ENCODE results near the gene PPP2R5C. TPM values are rescaled to one million over a fixed set of nuclear protein-coding genes. Genes with fewer than 3 reads are reported as not detected.

PPP2R5C gene
- total and polyA plus RNA-seq, 9 of the 15 experiments (the other 6 are each of a cell fraction or from before 2014, with no cell fraction given): 284 to 617 (median 395) TPM

GRCh38 chr14:101975231-101975630, 213.7 kb downstream of the PPP2R5C start:
- BruUV-seq (replicated peaks): no TSS peak
- no peak for DNase-seq (ENCODE audit: extremely low read depth in 1 of 4, low spot score in 3 of 4)
- peaks cover 58% of the 10 kb centered on the region for H3K79me2 ChIP-seq (ENCODE audit: control insufficient read depth, insufficient read depth, low read length)
- no peak overlapping the region for H3K9ac ChIP-seq (ENCODE audit: insufficient read depth in 1 of 2, low read depth in 2 of 2, low read length in 2 of 2)
- 85% methylated on average over 6 of the region's 7 CpGs for WGBS (ENCODE audit: insufficient coverage, low coverage, missing lambda C conversion rate)
- FAIRE-seq: no peak
- peaks cover 68% of the 10 kb centered on the region for H3K36me3 ChIP-seq (ENCODE audit: control insufficient read depth, insufficient read depth, low read length)
- peaks cover 0 to 10% of the 10 kb centered on the region in 2 experiments; a peak in 3 of 5 replicates for H3K4me1 ChIP-seq (replicated peaks in 1 of 2; ENCODE audit: control insufficient read depth in 2 of 2, insufficient read depth in 2 of 2, low read length in 2 of 2)
- H3K4me2 ChIP-seq (ENCODE audit: insufficient read depth, low read length): no peak overlapping the region
- H2AFZ ChIP-seq (ENCODE audit: low read depth, low read length): no peak overlapping the region
- no peak for TF ChIP-seq ZNF717 (CRISPR knock-in tag; IDR thresholded peaks at IDR 0.05)
- 0 out of 2 replicates have a peak, but pooled peaks have one; percentile 10 for TF ChIP-seq MAFG (tag; conservative IDR thresholded peaks at IDR 0.05)
- peak; percentile 8; the same call in 1 of the 2 replicates for TF ChIP-seq C11orf30 (IDR thresholded peaks at IDR 0.05; ENCODE audit: low read depth)
- no peak for TF ChIP-seq EZH2 (IDR thresholded peaks at IDR 0.05; ENCODE audit: borderline replicate concordance, low read depth, low read length)
- no peak for TF ChIP-seq NFE2L1 (tag; IDR thresholded peaks at IDR 0.05; ENCODE audit: borderline replicate concordance, low read depth)
- no peak for TF ChIP-seq HMG20A (CRISPR knock-in tag; conservative IDR thresholded peaks at IDR 0.05)
- no peak for TF ChIP-seq NRF1 (conservative IDR thresholded peaks at IDR 0.05 in 1 of 2, IDR thresholded peaks at IDR 0.05 in 1 of 2)
- 0 out of 2 replicates have a peak, but pooled peaks have one; percentile 9 for TF ChIP-seq ZNF316 (IDR thresholded peaks at IDR 0.05)
- TF ChIP-seq RUNX1 (IDR thresholded peaks at IDR 0.05; ENCODE audit: low read depth): no peak
- TF ChIP-seq, protein P1, sequence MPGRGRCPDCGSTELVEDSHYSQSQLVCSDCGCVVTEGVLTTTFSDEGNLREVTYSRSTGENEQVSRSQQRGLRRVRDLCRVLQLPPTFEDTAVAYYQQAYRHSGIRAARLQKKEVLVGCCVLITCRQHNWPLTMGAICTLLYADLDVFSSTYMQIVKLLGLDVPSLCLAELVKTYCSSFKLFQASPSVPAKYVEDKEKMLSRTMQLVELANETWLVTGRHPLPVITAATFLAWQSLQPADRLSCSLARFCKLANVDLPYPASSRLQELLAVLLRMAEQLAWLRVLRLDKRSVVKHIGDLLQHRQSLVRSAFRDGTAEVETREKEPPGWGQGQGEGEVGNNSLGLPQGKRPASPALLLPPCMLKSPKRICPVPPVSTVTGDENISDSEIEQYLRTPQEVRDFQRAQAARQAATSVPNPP (IDR thresholded peaks at IDR 0.05; ENCODE audit: borderline replicate concordance, insufficient read depth, insufficient read length): no peak
- TF ChIP-seq, protein P2, sequence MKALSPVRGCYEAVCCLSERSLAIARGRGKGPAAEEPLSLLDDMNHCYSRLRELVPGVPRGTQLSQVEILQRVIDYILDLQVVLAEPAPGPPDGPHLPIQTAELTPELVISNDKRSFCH (CRISPR knock-in tag; IDR thresholded peaks at IDR 0.05): no peak
- TF ChIP-seq, protein P2 (tag; IDR thresholded peaks at IDR 0.05): no peak
- TF ChIP-seq MAFF (IDR thresholded peaks at IDR 0.05; ENCODE audit: low read length): no peak
- intact Hi-C loops (cut with micrococcal nuclease) (no loop called here), in situ Hi-C loops (cut with MboI) (no loop called here)
- ChIA-PET POLR2A (interaction anchor here (0.6 kb wide), 2 partner anchors 11 to 116 kb away, joined by 3 to 4 read pairs; no protein-coding TSS in a partner anchor), CTCF (ENCODE audit: low intra/inter-chr PET ratio) (no interaction called here)
- no peaks in the 10 kb centered on the region for H3K9me3 ChIP-seq (replicated peaks; ENCODE audit: control insufficient read depth, insufficient read depth, low read depth, low read length)
- peaks cover 7% of the 10 kb centered on the region; the same call in 1 of the 2 replicates for H4K20me1 ChIP-seq (replicated peaks; ENCODE audit: control insufficient read depth, insufficient read depth, low read length)
- H3K27ac ChIP-seq (ENCODE audit: extremely low read depth, low read depth, low read length): no peak overlapping the region
- H3K9me1 ChIP-seq (ENCODE audit: control insufficient read depth, insufficient read depth, low read length): no peaks in the 10 kb centered on the region
- ATAC-seq: no peak
- H3K4me3 ChIP-seq: no peak overlapping the region
- H3K27me3 ChIP-seq (ENCODE audit: control insufficient read depth in 2 of 2, insufficient read depth in 2 of 2, low read length in 2 of 2): no peaks in the 10 kb centered on the region

Small RNA genes lying within 50 kb of the gene (small RNA-seq; reads per million reads assigned to genes)
- gene AL118558.2: not detected
- not detected for gene RNU6-790P

Other genes starting within 250 kb of the PPP2R5C start
- not detected in 2 replicates for gene DIO3, start 200.2 kb upstream of the PPP2R5C start, total RNA-seq (2014; rRNA removed)
- gene DIO3, start 200.2 kb upstream of the PPP2R5C start, total RNA-seq (2014; rRNA removed; fragmentation: Illumina TruSeq; extraction: Trizol): not detected in 2 replicates
- not detected in 2 replicates for gene DIO3, start 200.2 kb upstream of the PPP2R5C start, total RNA-seq (2015; rRNA removed; fragmentation: Illumina TruSeq; extraction: Trizol)
- not detected in 2 replicates for gene DIO3, start 200.2 kb upstream of the PPP2R5C start, total RNA-seq (2021)
- not detected in 2 replicates for gene DIO3, start 200.2 kb upstream of the PPP2R5C start, polyA plus RNA-seq (2011; rRNA removed)
- not detected in 2 replicates for gene DIO3, start 200.2 kb upstream of the PPP2R5C start, polyA plus RNA-seq (2014; fragmentation: Illumina TruSeq; extraction: Trizol)
- gene DIO3, start 200.2 kb upstream of the PPP2R5C start, polyA plus RNA-seq (2014; fragmentation: Nextera tagmentation; extraction: Ambion mirVana): not detected
- not detected in 2 replicates for gene DIO3, start 200.2 kb upstream of the PPP2R5C start, polyA plus RNA-seq (2014; rRNA removed)
- gene DYNC1H1, start 202.9 kb downstream of the PPP2R5C start, total RNA-seq (2014; rRNA removed): 193 and 202 TPM in 2 replicates
- gene DYNC1H1, start 202.9 kb downstream of the PPP2R5C start, total RNA-seq (2014; rRNA removed; fragmentation: Illumina TruSeq; extraction: Trizol): 126 and 128 TPM in 2 replicates
- 115 and 120 TPM in 2 replicates for gene DYNC1H1, start 202.9 kb downstream of the PPP2R5C start, total RNA-seq (2015; rRNA removed; fragmentation: Illumina TruSeq; extraction: Trizol)
- 320 and 335 TPM in 2 replicates for gene DYNC1H1, start 202.9 kb downstream of the PPP2R5C start, total RNA-seq (2021)
- gene DYNC1H1, start 202.9 kb downstream of the PPP2R5C start, polyA plus RNA-seq (2011; rRNA removed): 52.4 and 68.0 TPM in 2 replicates
- gene DYNC1H1, start 202.9 kb downstream of the PPP2R5C start, polyA plus RNA-seq (2014; fragmentation: Illumina TruSeq; extraction: Trizol): 144 and 150 TPM in 2 replicates
- 10 to 100 TPM; 31.9 to 35.9 TPM for gene DYNC1H1, start 202.9 kb downstream of the PPP2R5C start, polyA plus RNA-seq (2014; fragmentation: Nextera tagmentation; extraction: Ambion mirVana)
- gene DYNC1H1, start 202.9 kb downstream of the PPP2R5C start, polyA plus RNA-seq (2014; rRNA removed): 85.1 and 95.4 TPM in 2 replicates